Nephron (organoid): ENCODE data around the gene CLIC3.
"Not testable (repeated sequence)": the region's sequence is repeated elsewhere in the genome, so short reads cannot be mapped to it uniquely, and the experiment has no call there.

ENCODE experiments used
- H3K27ac Mint-ChIP-seq, 3 experiments: 2 replicates each; pipeline ENCODE4 v1.8.0; 2020; ENCODE audit warnings: mixed read lengths in 3 of 3, mild to moderate bottlenecking in 2 of 3, moderate library complexity in 1 of 3
- H3K27me3 Mint-ChIP-seq: 2 replicates; pipeline ENCODE4 v1.8.0; 2021; ENCODE audit warnings: low read depth, mild to moderate bottlenecking, moderate library complexity, mixed read lengths
- H3K36me3 Mint-ChIP-seq: 2 replicates; pipeline ENCODE4 v1.8.0; 2020; ENCODE audit warnings: low read depth, mixed read lengths
- H3K4me1 Mint-ChIP-seq: 2 replicates; pipeline ENCODE4 v1.8.0; 2020; ENCODE audit warnings: mixed read lengths
- H3K4me3 Mint-ChIP-seq, 3 experiments: 2 replicates each; pipeline ENCODE4 v1.8.0; 2020; ENCODE audit warnings: mild to moderate bottlenecking in 3 of 3, mixed read lengths in 3 of 3, moderate library complexity in 2 of 3
- H3K9me3 Mint-ChIP-seq: 2 replicates; pipeline ENCODE4 v1.8.0; 2020; ENCODE audit warnings: mixed read lengths
- TF ChIP-seq, protein P1 (sequence below), 3 experiments: fragments of 200-600 bp; sonication (generic); IDR thresholded peaks; one replicate each; pipeline ENCODE4 v1.5.0; 2021; ENCODE audit warnings: antibody characterized with exemption in 3 of 3; ENCODE audit not compliant: unreplicated experiment in 3 of 3

The CLIC3 gene

DNA sequence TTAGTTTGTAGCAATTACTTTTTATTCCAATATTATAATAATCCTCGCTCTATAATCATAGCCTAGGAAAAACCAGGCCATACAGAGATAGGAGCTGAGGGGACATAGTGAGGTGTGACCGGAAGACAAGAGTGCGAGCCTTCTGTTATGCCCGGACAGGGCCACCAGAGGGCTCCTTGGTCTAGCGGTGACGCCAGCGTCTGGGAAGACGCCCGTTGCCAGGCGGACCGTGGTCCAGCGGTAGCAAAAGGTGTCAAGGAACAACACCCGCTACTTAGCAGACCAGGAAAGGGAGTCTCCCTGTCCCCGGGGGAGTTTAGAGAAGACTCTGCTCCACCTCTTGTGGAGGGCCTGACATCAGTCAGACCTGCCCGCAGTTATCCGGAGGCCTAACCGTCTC is 7.9 kb upstream of the CLIC3 start:
- H3K9me3 Mint-ChIP-seq, H3K27ac Mint-ChIP-seq, H3K27me3 Mint-ChIP-seq, H3K4me3 Mint-ChIP-seq, H3K36me3 Mint-ChIP-seq, H3K4me1 Mint-ChIP-seq: not testable (repeated sequence)
- TF ChIP-seq, protein P1, sequence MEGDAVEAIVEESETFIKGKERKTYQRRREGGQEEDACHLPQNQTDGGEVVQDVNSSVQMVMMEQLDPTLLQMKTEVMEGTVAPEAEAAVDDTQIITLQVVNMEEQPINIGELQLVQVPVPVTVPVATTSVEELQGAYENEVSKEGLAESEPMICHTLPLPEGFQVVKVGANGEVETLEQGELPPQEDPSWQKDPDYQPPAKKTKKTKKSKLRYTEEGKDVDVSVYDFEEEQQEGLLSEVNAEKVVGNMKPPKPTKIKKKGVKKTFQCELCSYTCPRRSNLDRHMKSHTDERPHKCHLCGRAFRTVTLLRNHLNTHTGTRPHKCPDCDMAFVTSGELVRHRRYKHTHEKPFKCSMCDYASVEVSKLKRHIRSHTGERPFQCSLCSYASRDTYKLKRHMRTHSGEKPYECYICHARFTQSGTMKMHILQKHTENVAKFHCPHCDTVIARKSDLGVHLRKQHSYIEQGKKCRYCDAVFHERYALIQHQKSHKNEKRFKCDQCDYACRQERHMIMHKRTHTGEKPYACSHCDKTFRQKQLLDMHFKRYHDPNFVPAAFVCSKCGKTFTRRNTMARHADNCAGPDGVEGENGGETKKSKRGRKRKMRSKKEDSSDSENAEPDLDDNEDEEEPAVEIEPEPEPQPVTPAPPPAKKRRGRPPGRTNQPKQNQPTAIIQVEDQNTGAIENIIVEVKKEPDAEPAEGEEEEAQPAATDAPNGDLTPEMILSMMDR (IDR thresholded peaks at IDR 0.05; ENCODE audit: unreplicated experiment in 3 of 3): peak; percentile 28 to 43 (median 32)

DNA sequence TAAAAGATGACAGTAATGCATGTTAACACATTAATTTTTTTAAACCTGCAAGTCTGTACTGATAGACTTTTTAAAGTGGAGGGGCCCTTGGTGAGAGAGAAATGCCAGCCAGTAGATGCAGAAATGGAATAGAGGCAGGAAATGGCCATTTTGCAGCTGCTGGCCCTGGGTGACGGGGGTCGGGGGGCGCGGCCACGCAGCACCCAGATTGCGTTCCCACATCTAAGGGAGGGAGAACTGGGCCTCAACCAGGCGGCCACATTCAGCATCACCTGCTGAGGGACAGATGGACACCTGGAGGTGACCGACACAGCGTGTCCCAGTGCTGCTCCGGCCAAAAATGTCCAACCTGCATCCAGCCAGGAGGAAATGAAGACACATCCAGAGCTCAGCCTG is 6.3 kb upstream of the CLIC3 start:
- H3K9me3 Mint-ChIP-seq: no peaks in the 10 kb centered on the region

DNA sequence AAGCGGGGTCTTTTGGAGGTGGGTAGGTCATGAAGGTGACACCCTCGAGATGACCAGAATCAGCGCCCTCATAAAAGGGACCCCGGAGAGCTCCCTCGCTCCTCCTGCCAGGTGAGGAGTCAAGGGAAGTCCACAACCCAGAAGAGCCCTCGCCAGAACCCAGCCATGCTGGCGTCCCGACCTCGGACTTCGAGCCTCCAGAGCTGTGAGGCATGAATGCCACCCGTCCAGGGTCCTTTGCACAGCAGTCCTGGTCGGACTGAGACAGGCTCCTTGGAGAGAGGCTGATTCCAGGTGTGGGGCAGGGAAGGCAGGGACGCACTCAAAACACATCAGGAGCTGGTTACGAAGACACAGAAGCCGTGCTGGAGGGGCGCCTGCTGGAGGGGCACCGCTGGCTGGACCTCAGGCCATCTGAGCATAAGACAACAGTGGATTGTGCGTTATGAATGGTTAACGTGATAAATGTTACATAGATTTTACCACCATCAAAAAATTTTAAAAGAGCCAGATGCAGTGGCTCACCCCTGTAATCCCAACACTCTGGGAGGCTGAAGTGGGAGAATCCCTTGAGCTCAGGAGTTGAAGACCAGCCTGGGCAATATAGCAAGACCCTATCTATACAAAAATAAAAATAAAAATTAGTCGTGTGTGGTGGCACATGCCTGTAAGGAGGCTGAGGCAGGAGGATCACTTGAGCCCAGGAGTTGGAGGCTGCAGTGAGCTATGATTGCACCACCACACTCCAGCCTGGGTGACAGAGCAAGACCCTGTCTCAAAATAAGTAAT is 5.7 kb upstream of the CLIC3 start:
- H3K36me3 Mint-ChIP-seq: no peaks in the 10 kb centered on the region

More for the DNA sequence above, 6.3 kb upstream of the CLIC3 start:
- Mint-ChIP-seq H3K27ac (no peak overlapping the region), H3K4me3 (no peak overlapping the region), H3K27me3 (peaks cover 5% of the 10 kb centered on the region), H3K4me1 (peaks cover 3% of the 10 kb centered on the region), H3K36me3 (no peaks in the 10 kb centered on the region)
- TF ChIP-seq, protein P1 (IDR thresholded peaks at IDR 0.05; ENCODE audit: unreplicated experiment in 3 of 3): no peak

DNA sequence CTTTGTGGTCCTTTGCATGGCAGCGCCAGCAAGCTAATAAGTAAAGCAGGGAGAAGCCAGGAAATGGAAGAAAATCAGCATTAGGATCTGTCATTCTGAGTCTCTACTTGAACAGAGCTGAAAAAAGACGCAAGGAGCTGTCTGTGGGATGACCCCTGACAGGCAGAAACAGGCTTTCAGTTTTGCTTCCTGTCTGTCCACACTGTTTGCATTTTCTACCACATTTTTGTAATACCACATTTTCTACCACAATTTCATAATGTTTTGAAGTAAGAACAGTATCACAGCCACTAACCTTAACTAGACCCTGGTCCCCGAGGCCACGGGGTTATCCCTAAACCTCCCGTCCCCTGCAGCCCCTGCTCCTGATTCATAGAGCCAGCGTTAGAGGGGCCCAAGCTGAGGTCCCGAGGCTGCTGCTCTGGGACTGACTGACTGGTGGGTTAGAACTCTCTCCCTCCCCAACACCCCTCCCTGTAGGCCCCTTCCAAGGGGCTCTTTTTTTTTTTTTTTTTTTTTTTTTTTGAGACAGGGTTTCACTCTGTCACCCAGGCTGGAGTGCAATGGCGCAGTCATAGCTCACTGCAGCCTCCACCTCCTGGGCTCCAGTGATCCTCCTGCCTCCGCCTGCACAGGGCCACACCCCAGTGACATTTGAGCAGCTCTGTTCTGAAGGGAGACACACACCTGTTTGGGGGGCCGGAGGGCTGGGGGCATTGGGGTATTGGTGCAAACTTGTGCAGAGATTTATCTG is 4.0 kb upstream of the CLIC3 start:
- Mint-ChIP-seq H3K9me3 (no peaks in the 10 kb centered on the region), H3K27me3 (peaks cover 5% of the 10 kb centered on the region), H3K4me3 (no peak overlapping the region), H3K4me1 (peaks cover 5% of the 10 kb centered on the region), H3K36me3 (no peaks in the 10 kb centered on the region), H3K27ac (peak overlapping the region in 2 of 3 experiments; percentile 6 to 33)
- TF ChIP-seq, protein P1 (IDR thresholded peaks at IDR 0.05; ENCODE audit: unreplicated experiment in 3 of 3): no peak

More for the DNA sequence above, 5.7 kb upstream of the CLIC3 start:
- TF ChIP-seq, protein P1 (IDR thresholded peaks at IDR 0.05; ENCODE audit: unreplicated experiment in 3 of 3): no peak
- Mint-ChIP-seq H3K4me1 (peaks cover 5% of the 10 kb centered on the region), H3K27ac (no peak overlapping the region), H3K4me3 (no peak overlapping the region), H3K27me3 (peaks cover 5% of the 10 kb centered on the region), H3K9me3 (no peaks in the 10 kb centered on the region)

DNA sequence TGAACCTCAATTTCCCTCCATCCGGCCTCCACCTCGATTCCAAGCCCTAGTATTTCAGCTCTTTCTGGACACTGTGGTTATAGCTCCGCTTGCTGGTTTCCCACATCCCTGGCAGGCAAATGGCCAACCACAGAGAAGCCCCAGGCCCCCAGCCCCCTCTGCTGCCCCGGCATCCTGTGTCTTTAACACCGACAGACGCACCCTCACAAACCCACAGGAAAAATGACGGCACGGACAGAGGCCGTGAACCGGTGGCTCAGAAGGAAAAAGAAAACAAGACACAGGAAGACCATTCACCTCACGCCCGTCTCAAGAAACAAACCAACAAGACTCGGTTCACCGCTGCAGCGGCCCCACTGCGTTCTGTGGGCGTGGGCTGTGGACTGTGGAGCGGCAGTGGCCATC is 1.5 kb upstream of the CLIC3 start:
- peaks cover 5% of the 10 kb centered on the region for H3K27me3 Mint-ChIP-seq
- no peaks in the 10 kb centered on the region for H3K36me3 Mint-ChIP-seq
- TF ChIP-seq, protein P1 (IDR thresholded peaks at IDR 0.05; ENCODE audit: unreplicated experiment in 3 of 3): no peak
- no peaks in the 10 kb centered on the region for H3K9me3 Mint-ChIP-seq
- H3K27ac Mint-ChIP-seq: peak overlapping the region in 1 of 3 experiments; percentile 62
- H3K4me1 Mint-ChIP-seq: peaks cover 5% of the 10 kb centered on the region
- peak overlapping the region; percentile 60 to 68 (median 65) for H3K4me3 Mint-ChIP-seq
